Cardiac muscle cell (in vitro differentiated cells and primary cell): Measurements from ENCODE around the gene IMP4. TPM values are rescaled to one million over a fixed set of nuclear protein-coding genes. Genes with fewer than 3 reads are reported as not detected.

Experiments used
- DNase-seq, 2 donors: peaks; one replicate each; pipeline versions ENCODE4 v3.0.0 to v3.0.0-alpha.2; 2010 to 2017; ENCODE audit warnings: low read depth in 1 of 2, low spot score in 1 of 2
- H3K27ac ChIP-seq: fragments of 200-600 bp; sonication (generic); 2 replicates; pipeline ENCODE4 v1.5.1; 2016
- H3K27me3 ChIP-seq: fragments of 200-600 bp; sonication (generic); 2 replicates; pipeline ENCODE4 v1.6.0; 2016; ENCODE audit warnings: control low read depth
- H3K36me3 ChIP-seq: fragments of 200-600 bp; sonication (generic); 2 replicates; pipeline ENCODE4 v1.5.1; 2016; ENCODE audit warnings: control low read depth
- H3K4me1 ChIP-seq: fragments of 200-600 bp; sonication (generic); 2 replicates; pipeline ENCODE4 v1.8.1; 2017; ENCODE audit warnings: low read depth, mild to moderate bottlenecking, mixed run types
- H3K4me3 ChIP-seq: fragments of 200-600 bp; sonication (generic); 2 replicates; pipeline ENCODE4 v1.5.1; 2016; ENCODE audit warnings: mild to moderate bottlenecking
- H3K9me3 ChIP-seq: fragments of 200-600 bp; sonication (generic); 2 replicates; pipeline ENCODE4 v1.5.1; 2017; ENCODE audit warnings: low read depth, mild to moderate bottlenecking, control low read depth
- CTCF ChIP-seq: IDR thresholded peaks from 2 replicates; pipeline ENCODE4 v1.5.1; 2012; ENCODE audit warnings: low read depth, mild to moderate bottlenecking, low read length
- polyA plus RNA-seq: library from polyadenylated mRNA; unstranded; fragments of >200 nt; fragmentation: Nextera tagmentation; extraction: Ambion mirVana; gene quantifications from 2 replicates; pipeline ENCODE4 v1.2.1, GENCODE V29; 2016
- total RNA-seq: library from RNA; depleted of rRNA; stranded (reverse); fragments of >200 nt; gene quantifications from 2 replicates; pipeline ENCODE4 v1.2.3, GENCODE V29; 2016

Gene IMP4
- total and polyA plus RNA-seq, 2 experiments from 2014 or later: 65.2 to 91.5 TPM

- no peaks in the 10 kb centered on the region for H3K27me3 ChIP-seq
- no peak for DNase-seq
- H3K4me1 ChIP-seq: no peaks in the 10 kb centered on the region
- H3K9me3 ChIP-seq: no peaks in the 10 kb centered on the region
- TF ChIP-seq CTCF: no peak
- no peak overlapping the region for H3K27ac ChIP-seq
- H3K4me3 ChIP-seq: no peak overlapping the region
- H3K36me3 ChIP-seq: no peaks in the 10 kb centered on the region
Observed at GRCh38 chr2:130358420-130359350, 16.0 kb downstream of the IMP4 start.

- no peaks in the 10 kb centered on the region for H3K4me1 ChIP-seq
- no peak for TF ChIP-seq CTCF
Observed at GRCh38 chr2:130359466-130359865, 16.8 kb downstream of the IMP4 start.

GRCh38 chr2:130363479-130363878 lies 20.8 kb downstream of the IMP4 start:
- H3K9me3 ChIP-seq: no peaks in the 10 kb centered on the region
- no peaks in the 10 kb centered on the region for H3K4me1 ChIP-seq
- DNase-seq: no peak
- no peak overlapping the region for H3K27ac ChIP-seq
- H3K36me3 ChIP-seq: no peaks in the 10 kb centered on the region
- no peaks in the 10 kb centered on the region for H3K27me3 ChIP-seq
- no peak for TF ChIP-seq CTCF
- no peak overlapping the region for H3K4me3 ChIP-seq

More at GRCh38 chr2:130359466-130359865, 16.8 kb downstream of the IMP4 start:
- Histone ChIP-seq H3K27ac (no peak overlapping the region), H3K27me3 (no peaks in the 10 kb centered on the region), H3K4me3 (no peak overlapping the region), H3K36me3 (no peaks in the 10 kb centered on the region), H3K9me3 (no peaks in the 10 kb centered on the region)
- DNase-seq: no peak

- DNase-seq: no peak
- no peak for TF ChIP-seq CTCF
- Histone ChIP-seq H3K27ac (no peak overlapping the region), H3K27me3 (no peaks in the 10 kb centered on the region), H3K9me3 (no peaks in the 10 kb centered on the region), H3K36me3 (no peaks in the 10 kb centered on the region), H3K4me1 (no peaks in the 10 kb centered on the region), H3K4me3 (no peak overlapping the region)
Observed at GRCh38 chr2:130365075-130365474, 22.4 kb downstream of the IMP4 start.

- Histone ChIP-seq H3K9me3 (no peaks in the 10 kb centered on the region), H3K36me3 (no peaks in the 10 kb centered on the region), H3K4me1 (no peaks in the 10 kb centered on the region), H3K27ac (no peak overlapping the region), H3K27me3 (no peaks in the 10 kb centered on the region), H3K4me3 (no peak overlapping the region)
- no peak for TF ChIP-seq CTCF
- no peak for DNase-seq
Observed at GRCh38 chr2:130365963-130366362, 23.3 kb downstream of the IMP4 start.
